Activated CD4-positive, alpha-beta T cell treated with anti-CD3 and anti-CD28 coated beads, Interleukin-2, Interleukin-6, amounts not matched to agents 100 ng/mL and 50 ng/mL, durations not matched to agents 16 hours and 8 hours (primary cell): ENCODE measurements around the gene INCA1.

Experiments used
- DNase-seq: peaks from one replicate; pipeline ENCODE4 v3.0.0-alpha.2; 2020

INCA1 gene

DNA sequence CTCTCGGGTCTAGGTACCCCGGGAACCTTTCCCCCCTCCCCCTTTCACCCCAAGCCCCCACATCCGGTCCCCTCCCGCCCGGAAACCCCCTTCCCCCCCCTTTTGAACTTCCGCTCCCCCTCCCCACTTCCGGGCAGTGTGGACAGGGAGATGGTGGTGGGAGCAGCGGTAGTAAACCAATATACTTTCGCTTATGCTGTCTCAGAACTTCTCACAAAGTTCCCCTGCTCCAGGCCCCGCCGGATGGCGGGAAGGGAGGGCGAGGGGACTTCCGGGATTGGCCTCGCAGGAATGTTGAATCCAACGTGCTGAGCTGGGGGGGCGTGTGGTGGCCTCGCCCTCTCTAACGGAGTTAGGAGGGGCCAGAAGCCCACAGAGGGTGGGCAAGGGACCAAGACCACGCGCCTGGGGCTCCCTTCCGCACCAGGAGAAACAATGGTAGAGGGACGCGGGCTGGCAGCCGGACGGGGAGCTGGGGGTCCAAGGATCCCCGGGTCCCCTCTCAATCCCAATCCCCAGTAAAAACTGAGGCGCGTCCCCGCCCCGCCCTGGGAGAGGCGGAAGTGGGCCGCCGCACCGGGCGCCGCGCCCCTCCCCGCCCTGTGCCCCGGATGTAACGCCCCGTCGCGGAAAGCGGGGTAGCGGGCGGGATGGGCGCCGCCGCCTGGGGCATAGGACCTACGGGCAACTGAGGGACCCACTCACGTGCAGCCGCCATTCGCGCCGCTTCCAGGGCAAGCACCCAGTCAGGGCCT is 49.7 kb downstream of the INCA1 start:
- DNase-seq, result peak; percentile 86

DNA sequence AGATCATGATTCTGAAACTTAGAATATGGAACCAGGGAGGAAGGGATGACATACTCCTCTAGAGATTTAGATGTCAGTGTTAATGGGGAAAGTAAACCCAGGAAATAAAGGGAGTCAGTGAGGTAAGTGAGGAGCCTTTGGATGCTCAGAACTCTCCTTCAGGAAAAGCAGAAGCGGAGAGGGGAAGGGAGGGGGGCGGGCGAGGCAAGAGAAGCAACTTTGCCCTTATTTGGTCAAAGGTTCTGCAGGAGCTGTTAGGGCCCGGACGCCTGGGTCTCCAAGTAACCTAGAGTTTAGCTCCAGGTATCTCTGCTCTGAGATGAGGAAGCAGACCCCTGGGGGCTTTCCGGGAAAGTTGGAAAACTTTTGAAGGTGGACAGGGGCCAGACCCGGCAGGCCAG is 50.3 kb downstream of the INCA1 start:
- DNase-seq, result no peak

DNA sequence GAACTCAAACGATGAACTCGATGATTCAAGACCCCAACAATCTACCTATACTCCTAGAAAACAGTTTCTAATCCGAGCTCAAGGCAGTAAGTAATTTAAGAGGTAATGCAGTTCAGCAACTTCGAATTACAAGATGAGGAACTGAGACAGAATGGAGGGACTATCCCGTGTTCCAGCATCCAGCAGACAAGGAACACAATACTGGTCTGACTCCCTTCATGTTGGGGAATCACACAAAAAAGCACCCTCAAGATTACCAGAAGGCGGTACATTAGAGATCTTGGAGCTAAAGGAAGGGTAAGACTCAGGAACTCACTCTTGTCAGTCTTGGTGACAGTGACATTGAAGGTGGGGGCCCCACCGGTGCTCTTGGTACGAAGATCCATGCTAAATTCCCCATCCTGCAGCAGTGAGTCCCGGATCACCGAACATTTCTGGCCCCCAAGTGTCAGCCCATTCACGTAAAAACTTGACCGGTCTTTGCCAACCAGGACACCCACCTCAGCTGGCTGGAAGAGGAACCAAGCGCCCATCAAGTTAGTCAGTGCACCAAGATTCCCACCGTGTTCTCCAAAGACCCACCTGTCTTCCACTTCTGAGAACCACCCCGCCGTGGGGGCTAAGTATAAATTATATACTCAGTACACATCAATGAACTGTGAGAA is 50.9 kb downstream of the INCA1 start:
- DNase-seq, result peak; percentile 23

DNA sequence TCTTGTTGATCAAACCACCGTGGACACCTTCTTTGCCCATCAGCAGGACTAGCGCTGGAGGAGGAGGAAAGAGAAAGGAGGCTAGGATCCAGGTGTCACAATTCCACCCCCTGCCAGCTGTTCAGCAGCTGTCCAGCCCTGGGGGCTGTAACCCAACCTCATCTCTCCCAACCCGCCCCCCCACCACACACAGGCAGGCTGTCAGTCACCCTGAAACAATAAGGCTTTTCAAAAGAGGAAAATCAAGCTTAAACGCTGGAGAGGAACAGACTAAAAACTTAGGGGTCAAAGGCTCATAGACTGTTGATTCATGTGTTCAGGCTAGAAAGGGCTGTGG is 51.4 kb downstream of the INCA1 start:
- no peak for DNase-seq

DNA sequence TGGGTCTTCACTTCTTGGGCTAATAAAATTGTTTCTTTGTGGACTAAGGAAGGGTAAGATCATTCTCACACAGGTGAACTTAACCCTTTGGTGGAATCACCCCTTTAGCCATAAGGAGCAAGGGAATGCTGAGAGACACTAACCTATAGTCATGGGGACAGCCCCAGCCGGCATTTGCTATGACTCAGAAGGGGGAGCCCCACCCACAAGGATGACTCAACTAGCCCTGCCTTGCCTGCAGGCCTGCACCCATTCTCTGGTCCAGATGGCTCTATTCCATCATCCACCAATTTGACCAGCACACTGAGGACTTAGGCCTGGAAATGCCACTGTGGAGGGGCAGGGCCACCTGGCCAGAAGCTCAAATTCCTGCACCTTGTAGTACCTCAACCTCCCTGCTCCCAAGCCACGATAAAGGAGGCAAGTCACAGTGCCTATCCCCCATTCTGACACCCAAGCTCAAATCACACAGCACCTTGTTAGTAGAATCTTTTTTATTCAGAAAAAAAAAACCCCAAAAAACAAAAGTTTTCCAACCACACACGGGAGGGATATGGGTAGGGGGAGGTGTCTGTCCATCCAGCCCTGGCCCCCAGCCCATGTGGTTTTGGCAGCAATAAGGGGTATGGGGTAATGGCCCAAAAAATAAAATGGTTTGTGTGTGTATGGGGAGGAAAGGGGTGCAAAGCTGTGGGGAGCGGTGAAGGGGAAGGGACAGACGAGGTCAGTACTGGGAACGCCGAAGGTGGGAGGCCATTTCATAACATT is 52.0 kb downstream of the INCA1 start:
- peak; percentile 93 for DNase-seq

DNA sequence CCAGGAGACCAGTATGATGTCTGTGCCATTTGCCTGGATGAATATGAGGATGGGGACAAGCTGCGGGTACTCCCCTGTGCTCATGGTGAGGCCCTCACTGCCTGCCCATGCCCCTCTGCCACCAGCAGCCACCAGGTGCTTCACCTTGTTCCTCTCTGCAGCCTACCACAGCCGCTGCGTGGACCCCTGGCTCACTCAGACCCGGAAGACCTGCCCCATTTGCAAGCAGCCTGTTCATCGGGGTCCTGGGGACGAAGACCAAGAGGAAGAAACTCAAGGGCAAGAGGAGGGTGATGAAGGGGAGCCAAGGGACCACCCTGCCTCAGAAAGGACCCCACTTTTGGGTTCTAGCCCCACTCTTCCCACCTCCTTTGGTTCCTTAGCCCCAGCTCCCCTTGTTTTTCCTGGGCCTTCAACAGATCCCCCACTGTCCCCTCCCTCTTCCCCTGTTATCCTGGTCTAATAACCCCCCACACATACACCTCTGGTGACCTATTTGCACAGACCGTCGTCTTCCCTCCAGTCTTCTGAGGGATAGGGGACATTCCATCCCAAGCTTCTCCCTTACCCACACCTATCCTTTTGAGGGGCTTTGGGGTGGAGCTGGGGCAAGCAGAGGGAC is 52.7 kb downstream of the INCA1 start:
- peak; percentile 53 for DNase-seq

DNA sequence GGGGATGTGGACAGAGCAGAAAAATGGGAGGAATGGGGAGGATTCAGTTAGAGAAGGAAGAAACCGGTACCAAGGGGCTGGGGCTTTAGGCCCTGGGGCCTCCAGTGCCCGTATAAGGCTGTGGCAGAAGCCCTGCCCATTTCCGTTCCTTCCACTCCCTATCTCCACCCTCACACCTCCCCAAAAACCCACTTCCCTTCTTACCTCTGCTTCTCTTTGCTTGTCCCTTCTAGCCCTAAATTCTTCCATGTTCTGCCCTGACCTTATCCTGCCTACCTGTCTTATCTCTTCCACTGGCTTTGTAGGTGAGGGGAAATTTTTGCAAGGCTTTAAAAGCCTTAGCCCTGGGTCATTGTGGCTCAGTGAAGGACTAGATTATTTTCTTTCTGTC is 53.2 kb downstream of the INCA1 start:
- DNase-seq, result peak; percentile 86

DNA sequence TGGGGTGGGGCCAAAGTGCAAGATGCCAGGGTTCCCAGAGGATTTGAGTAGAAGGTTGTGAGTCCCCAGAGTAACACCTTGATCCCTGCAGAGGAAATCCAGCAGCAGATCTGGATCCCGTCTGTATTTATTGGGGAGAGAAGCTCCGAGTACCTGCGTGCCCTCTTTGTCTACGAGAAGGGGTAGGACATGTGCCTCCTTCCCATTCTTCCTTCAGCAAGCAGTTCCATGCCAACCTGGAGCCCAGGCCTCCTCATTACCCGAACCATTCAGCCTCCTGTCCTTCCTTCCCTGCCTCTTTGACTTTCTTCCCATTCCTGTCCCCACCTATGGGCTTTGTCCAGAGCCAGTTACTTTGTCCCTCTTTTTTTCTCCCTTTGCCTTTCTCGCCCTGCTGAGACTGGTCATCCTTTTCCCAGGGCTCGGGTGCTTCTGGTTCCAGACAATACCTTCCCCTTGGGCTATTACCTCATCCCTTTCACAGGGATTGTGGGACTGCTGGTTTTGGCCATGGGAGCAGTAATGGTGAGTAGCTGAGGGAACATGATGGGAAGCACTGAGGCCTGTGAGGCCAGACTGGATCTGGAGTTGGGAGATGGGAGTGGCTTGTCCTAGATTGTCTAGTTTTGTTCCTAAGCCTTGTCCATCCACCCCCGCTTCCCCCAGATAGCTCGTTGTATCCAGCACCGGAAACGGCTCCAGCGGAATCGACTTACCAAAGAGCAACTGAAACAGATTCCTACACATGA is 54.4 kb downstream of the INCA1 start:
- no peak for DNase-seq

DNA sequence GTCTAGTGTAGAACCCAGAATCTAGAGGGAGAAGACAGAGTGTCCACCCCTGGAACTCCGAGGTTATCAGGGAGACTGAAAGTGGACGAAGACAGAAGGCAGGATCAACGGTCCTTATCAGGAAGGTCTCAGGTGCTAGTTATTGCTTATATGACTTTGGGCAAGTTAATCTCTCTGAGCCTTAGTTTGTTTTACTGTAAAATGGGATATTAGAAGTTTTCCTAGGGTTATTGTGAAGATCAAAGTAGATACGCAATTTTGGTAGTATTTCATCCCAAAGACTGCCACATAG is 56.1 kb downstream of the INCA1 start:
- no peak for DNase-seq

DNA sequence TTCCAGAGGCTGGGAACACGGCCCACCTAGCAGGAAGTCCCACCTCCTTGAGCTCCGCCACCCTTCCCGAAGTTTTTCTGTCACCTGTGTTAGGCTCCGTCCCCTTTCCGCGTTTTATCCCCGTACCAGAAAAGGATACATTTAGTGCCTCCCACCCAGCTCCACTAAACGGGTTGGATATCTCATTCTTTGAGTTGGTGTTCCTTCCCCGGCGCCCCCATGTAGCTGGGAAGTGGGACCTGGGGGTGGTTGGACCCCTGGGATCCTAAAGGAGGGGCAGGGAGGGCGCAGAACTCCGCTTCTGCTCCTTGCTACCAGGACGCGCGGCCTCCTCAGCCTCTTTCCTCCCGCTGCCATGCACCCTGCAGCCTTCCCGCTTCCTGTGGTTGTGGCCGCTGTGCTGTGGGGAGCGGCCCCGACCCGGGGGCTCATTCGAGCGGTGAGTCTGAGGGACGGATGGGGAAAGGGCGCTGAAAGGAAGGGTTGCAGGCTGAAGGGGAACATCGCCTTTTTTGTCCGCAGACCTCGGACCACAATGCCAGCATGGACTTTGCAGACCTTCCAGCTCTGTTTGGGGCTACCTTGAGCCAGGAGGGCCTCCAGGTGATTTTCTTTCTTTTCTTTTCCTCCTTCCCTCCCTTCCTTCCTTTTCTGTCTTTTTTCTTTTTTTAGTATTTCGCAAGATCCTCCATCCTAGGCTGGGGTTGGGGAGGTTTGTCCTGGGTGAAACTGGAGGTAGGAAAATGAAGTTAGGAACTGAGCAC is 56.6 kb downstream of the INCA1 start:
- peak; percentile 69 for DNase-seq

DNA sequence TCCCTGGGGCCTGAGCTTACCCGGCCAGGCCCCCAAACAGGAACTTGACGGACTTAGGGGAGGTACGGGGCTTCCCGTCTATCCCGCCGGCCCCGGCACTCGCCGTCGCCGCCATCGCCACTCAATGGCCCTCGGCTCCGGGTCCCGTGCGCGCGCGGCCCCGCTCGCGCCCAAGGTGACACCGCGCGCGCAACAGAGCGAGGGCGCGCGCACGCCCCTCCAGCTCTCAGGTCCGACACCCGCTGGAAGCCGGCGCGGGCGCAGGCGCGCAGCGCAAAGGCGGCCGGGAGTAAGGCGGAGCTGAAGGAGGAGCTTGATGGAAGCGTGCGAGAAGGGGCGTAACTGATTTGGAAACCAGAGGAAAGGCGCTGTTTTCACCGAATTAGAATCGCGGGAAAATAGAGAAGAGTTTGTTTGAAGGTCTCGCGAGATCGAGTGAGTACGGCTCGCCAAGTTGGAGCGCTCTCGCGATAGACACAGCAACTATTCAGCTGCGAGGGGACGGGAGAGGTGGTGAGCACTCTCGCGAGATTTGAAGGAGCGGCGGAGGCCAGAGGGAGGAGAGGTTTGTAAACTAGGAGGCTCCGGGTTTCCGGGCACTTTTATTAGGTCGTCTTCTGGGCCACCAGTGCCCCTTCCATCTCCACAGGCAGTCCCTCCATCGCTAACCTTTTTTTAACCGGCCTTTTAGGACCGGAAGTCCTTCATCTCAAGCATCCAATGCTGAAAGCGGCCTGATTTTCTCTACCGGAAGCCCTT is 57.3 kb downstream of the INCA1 start, which contains the start of the genes RNF167 and SLC25A11:
Gene RNF167, plus strand, starts transcription at position 473 of the 759 bp plus-strand sequence. CDS start 642 bp downstream, outside the sequence.
Gene SLC25A11, minus strand, starts transcription at position 251 of the 759 bp plus-strand sequence. Its CDS starts 136 bp downstream, at position 115.
- peak; percentile 99 for DNase-seq

DNA sequence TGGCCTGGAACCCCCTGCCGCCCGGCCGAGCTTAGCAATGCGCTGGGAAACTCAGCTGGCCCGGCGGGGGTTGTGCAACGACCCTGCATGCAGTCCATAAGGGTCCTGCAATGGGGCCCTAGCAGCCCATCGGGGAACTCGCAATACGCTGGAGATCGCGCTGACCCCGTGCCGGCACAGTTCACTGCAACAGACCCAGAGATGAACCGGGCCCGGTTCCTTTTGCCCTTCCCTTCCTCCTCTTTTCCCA is 57.9 kb downstream of the INCA1 start:
- DNase-seq, result no peak

DNA sequence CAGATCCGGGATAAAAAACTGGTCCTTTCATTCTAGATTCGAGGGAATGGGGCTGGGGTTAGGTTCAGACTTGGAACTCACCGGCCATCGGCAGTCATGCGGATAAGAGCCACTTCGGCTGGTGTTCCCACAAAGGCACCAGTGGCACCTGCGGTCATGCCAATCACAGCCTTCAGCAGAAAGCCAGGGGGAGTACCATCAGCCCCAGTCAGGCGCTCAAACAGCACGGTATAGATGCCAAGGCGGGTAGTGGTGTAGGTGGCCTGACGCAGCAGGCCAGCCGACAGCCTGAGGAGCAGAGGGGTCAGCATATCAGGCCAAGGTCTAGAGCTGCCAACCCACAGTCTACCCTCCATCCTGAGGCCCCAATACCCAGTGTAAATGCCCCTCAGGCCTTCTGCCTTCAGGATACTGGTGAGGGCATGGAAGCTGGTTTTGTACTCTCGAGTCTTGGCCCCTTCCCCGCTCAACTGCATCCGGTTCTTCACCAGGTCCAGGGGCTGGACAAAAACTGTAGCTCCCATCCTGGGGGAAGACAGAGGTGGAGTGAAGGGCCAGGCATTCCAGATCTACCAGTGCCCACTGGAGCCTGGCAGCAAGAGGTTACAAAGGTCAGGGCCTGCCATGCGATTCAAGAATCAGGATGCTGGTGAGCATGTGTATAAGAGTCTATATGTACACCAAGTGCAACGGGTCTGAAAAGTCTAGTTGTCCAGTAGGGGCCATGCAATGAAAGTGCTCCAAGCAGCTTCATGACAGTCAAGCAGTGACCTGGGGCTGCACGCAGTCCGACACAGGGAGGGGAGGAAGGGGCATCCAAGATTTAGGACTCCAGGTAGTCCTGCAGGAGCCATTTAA is 58.4 kb downstream of the INCA1 start:
- DNase-seq, result peak; percentile 22
